Esophagus squamous epithelium (tissue), 4 donors: ENCODE results near the gene SPATA12.

Source experiments
- CTCF ChIP-seq, 6 experiments: fragments of 450-650 bp in 4 of 6; fragments of 200-600 bp in 2 of 6; sonication (generic) in 2 of 6; IDR thresholded peaks; one replicate each; pipeline ENCODE4 v1.5.1; 2016 to 2019; ENCODE audit warnings: antibody characterized with exemption in 6 of 6, mild to moderate bottlenecking in 4 of 6, moderate library complexity in 4 of 6
- POLR2A ChIP-seq, 4 donors: fragments of 450-650 bp; IDR thresholded peaks; one replicate each; pipeline ENCODE4 v1.6.1; 2017; ENCODE audit warnings: antibody characterized with exemption in 4 of 4, mild to moderate bottlenecking in 4 of 4, moderate library complexity in 3 of 4

GRCh38 chr3:57109437-57110199 is 49.2 kb downstream of the SPATA12 start:
- TF ChIP-seq CTCF (IDR thresholded peaks at IDR 0.05) (no peak), POLR2A (IDR thresholded peaks at IDR 0.05) (no peak)
